Measurements from ENCODE around the gene ZNF84.

ZNF84 gene

GRCh38 chr12:133080368-133081158, 43.3 kb downstream of the ZNF84 start, which contains the start of gene ZNF140:
ZNF140 (plus strand) TSS chr12:133080923; CDS start chr12:133081321, 398 bp downstream.
- H3K36me3 Mint-ChIP-seq = peaks cover 46 to 59% of the 10 kb centered on the region in 2 donors
- DNase-seq = peak; percentile 97
- H3K27me3 Mint-ChIP-seq = no peaks in the 10 kb centered on the region
- H3K4me3 Mint-ChIP-seq = no peak within 1 kb of the TSS
- H3K9me3 Mint-ChIP-seq = peaks cover 30 to 32% of the 10 kb centered on the region in 2 donors
- no peak within 1 kb of the TSS for H3K27ac Mint-ChIP-seq
- peak; percentile 73 to 78 for ATAC-seq (replicated peaks)
- H3K4me1 Mint-ChIP-seq = peaks cover 9 to 17% of the 10 kb centered on the region in 2 donors

GRCh38 chr12:133081159-133081780, 44.0 kb downstream of the ZNF84 start:
- Mint-ChIP-seq H3K4me3 (no peak overlapping the region), H3K9me3 (peaks cover 30 to 32% of the 10 kb centered on the region in 2 donors), H3K36me3 (peaks cover 48 to 64% of the 10 kb centered on the region in 2 donors), H3K27me3 (no peaks in the 10 kb centered on the region), H3K4me1 (peaks cover 9 to 17% of the 10 kb centered on the region in 2 donors), H3K27ac (no peak overlapping the region)
- no peak for DNase-seq
- no peak for ATAC-seq (replicated peaks)

- no peaks in the 10 kb centered on the region for H3K27me3 Mint-ChIP-seq
- DNase-seq = peak; percentile 21
- peak overlapping the region; percentile 82 for H3K27ac Mint-ChIP-seq
- H3K9me3 Mint-ChIP-seq = peaks cover 25 to 29% of the 10 kb centered on the region in 2 donors
- H3K36me3 Mint-ChIP-seq = peaks cover 58 to 69% of the 10 kb centered on the region in 2 donors
- peaks cover 9 to 17% of the 10 kb centered on the region in 2 donors for H3K4me1 Mint-ChIP-seq
- peak overlapping the region; percentile 39 to 42 for H3K4me3 Mint-ChIP-seq
- peak in 1 of 2 donors; percentile 4 for ATAC-seq (replicated peaks)
Observed at GRCh38 chr12:133083345-133083744, 46.0 kb downstream of the ZNF84 start.

- DNase-seq (no peak), ATAC-seq (replicated peaks) (no peak)
- Mint-ChIP-seq H3K9me3 (peaks cover 27 to 38% of the 10 kb centered on the region in 2 donors), H3K27ac (peak overlapping the region; percentile 56), H3K27me3 (no peaks in the 10 kb centered on the region), H3K4me1 (no peaks in the 10 kb centered on the region), H3K36me3 (peaks cover 79 to 98% of the 10 kb centered on the region in 2 donors), H3K4me3 (no peak overlapping the region)
Observed at GRCh38 chr12:133105620-133106019, 68.3 kb downstream of the ZNF84 start.

- Mint-ChIP-seq H3K9me3 (peaks cover 26 to 37% of the 10 kb centered on the region in 2 donors), H3K27me3 (no peaks in the 10 kb centered on the region), H3K36me3 (peaks cover 79 to 98% of the 10 kb centered on the region in 2 donors), H3K4me3 (no peak overlapping the region), H3K4me1 (no peaks in the 10 kb centered on the region), H3K27ac (peak overlapping the region; percentile 56)
- ATAC-seq (replicated peaks) = no peak
- no peak for DNase-seq
Observed at GRCh38 chr12:133106253-133106652, 68.9 kb downstream of the ZNF84 start.

- no peak for ATAC-seq (replicated peaks)
- Mint-ChIP-seq H3K27ac (no peak overlapping the region), H3K9me3 (peaks cover 26 to 35% of the 10 kb centered on the region in 2 donors), H3K27me3 (no peaks in the 10 kb centered on the region), H3K36me3 (peaks cover 75 to 95% of the 10 kb centered on the region in 2 donors), H3K4me1 (no peaks in the 10 kb centered on the region), H3K4me3 (no peak overlapping the region)
- no peak for DNase-seq
Observed at GRCh38 chr12:133107121-133107520, 69.8 kb downstream of the ZNF84 start.

GRCh38 chr12:133108150-133108549, 70.8 kb downstream of the ZNF84 start:
- no peaks in the 10 kb centered on the region for H3K4me1 Mint-ChIP-seq
- DNase-seq (no peak), ATAC-seq (replicated peaks) (no peak)
- no peaks in the 10 kb centered on the region for H3K27me3 Mint-ChIP-seq
- peaks cover 30 to 34% of the 10 kb centered on the region in 2 donors for H3K9me3 Mint-ChIP-seq
- peaks cover 75 to 90% of the 10 kb centered on the region in 2 donors for H3K36me3 Mint-ChIP-seq
- H3K27ac Mint-ChIP-seq = no peak overlapping the region
- no peak overlapping the region for H3K4me3 Mint-ChIP-seq

Data from stimulated activated naive B cell treated with anti-CD40 and anti-IgM and Interleukin-4, amounts not matched to agents 10 μg/mL and 1 μg/mL and 100 μg/mL, for 72 hours (primary cell).